CD4-positive, alpha-beta T cell treated with Interleukin-4 for 1 hour (primary cell): ENCODE measurements around the gene CENPVL1.
"Not testable (repeated sequence)": the region's sequence is repeated elsewhere in the genome, so short reads cannot be mapped to it uniquely, and the experiment has no call there.

ENCODE experiments used
- DNase-seq, 2 donors: peaks; one replicate each; pipeline ENCODE4 v3.0.0-alpha.2; 2020 to 2022

The CENPVL1 gene

GRCh38 chrX:51710277-51711164, at the start of gene CENPVL1:
CENPVL1 (plus strand) TSS chrX:51710512; CDS start chrX:51710512, 0 bp downstream.
- not testable (repeated sequence) for DNase-seq

DNA sequence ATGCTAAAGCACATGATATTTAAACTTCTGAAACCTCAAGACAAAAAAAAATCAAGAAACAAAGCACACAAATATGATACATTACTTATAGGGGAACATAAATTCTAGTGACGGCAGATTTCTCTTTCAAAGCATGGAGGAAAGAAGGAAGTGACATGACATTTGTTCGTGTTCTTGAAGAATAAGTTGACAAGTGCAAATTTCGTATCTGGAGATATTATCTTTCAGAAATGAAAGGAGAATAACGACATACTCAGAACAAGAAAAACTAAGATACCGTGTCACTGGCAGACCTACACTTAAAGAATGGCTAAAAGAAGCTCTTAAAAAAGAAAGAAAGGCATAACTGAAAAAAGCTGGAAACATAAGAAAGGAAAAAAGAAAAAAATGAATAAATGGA, 44.3 kb upstream of the CENPVL1 start:
- DNase-seq = no peak

DNA sequence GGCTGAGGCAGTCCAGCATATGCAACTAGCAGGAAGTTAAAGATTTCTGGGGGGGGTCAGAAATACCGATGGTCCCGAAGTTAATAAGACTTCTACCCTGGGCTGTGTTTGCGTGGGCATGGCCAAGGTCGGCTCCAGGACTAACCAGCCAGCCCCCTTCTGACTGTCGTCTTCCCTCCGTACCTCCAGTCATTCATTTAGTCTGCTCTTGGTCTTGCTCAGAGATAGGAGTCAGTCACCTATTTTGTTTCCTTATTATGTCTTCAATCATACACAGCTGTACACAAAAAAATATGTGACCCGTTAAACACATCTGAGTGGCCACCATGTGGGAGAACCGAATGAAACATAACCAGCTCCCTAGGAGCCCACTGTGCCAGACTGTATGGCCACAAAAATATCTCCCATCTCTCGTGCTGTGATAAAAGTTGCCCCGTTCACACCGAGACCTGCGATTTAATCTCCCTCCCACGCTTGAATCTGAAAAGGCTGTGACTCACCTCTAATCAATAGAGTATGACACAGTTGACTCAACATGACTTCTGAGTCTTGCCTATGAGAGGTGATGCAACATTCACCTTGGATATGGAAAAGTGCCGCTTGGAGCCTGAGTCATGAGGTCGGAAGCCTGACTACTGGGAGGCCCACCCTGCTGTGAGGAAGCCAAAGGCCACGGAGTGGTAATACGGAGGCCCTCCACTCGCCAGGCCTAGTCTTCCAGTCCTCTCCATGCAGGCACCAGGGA, 30.5 kb upstream of the CENPVL1 start:
- not testable (repeated sequence) for DNase-seq

GRCh38 chrX:51681808-51682719, 28.2 kb upstream of the CENPVL1 start:
- DNase-seq = not testable (repeated sequence)

- DNase-seq = not testable (repeated sequence)
These were observed 27.6 kb upstream of the CENPVL1 start, which contains the start of gene CENPVL2 for GRCh38 chrX:51682720-51683062. CENPVL2 (minus strand) TSS chrX:51682831; CDS start chrX:51682831, 0 bp downstream.

DNA sequence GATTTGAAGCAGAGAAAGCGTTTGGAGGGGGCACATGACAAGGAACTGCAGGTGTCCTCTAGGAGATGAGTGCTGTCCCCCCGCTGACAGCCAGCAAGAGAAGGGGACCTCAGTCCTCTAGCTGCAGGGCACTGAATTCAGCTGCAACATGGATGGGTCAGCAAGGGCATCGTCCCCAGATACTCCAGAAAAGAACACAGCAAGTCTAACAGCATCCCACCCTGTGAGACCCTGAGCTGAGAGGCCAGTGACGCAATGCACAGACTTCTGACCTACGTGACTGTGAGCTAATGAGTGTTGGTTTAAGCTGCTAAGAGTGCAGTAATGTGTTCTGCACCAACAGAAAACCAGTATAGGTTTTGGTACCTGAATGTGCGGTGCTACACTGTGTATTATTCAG, 16.1 kb upstream of the CENPVL1 start:
- DNase-seq = no peak

GRCh38 chrX:51697397-51697796, 12.9 kb upstream of the CENPVL1 start:
- no peak for DNase-seq

- not testable (repeated sequence) for DNase-seq
These were observed 2.8 kb downstream of the CENPVL1 start for GRCh38 chrX:51712943-51713647.

DNA sequence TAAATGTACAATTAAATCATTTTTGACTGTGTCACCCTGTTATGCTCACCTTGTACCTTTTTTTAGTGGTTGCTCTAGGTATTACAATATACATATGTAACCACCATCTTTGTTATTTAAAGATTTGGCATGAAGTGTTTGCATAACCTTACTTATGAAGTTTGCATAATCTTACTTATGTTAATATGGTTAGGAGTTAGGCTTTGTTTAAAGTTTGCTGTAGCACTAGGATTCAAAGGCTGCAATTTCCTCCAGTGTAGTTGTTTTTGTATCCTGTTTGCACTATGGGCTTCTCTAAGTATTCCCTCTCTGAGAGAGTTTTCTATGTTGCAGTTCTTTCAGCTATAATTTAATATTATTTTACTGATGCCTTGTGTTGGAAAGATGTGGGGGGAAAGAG, 17.9 kb downstream of the CENPVL1 start:
- no peak for DNase-seq

DNA sequence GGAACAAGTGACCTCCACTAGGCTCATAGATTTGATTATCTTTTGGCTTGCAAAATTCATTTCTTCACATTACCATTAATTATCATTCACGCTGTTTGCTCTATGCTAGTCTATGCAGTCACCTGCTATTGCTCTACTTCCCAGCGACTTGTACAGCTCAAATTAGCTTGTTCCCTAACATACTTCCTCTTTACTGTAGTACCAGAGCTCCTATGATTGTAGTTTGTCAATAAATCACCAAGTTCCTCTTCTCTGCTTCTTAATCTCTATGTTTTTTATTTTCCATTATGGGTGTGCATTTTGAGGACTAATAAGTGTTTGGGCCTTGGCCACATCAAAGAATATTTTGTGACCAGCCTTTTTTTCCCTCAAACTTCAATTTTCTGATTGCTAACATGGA, 26.8 kb downstream of the CENPVL1 start:
- DNase-seq = no peak

DNA sequence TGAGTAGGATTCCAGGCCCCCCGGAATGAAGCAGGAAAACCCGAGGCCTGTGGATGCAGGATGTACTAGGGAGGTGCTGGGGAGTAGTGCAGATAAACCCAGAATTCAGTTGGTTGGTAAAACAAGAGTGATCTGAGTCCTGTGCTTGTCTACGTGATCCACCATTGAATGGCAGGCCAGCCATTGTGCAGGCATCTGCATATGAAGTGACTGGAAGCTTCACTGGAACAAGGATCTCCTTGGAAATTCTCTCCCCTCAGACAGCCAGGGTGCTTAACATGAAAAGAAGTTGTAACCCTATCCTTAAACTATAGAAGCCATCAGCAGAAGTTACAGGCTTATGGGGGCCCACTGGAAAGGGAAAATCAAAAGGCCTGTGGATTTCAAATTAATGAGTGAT, 32.3 kb downstream of the CENPVL1 start:
- no peak for DNase-seq

- peak; percentile 63 to 65 for DNase-seq
These were observed 33.1 kb downstream of the CENPVL1 start, which contains the start of gene GSPT2 for GRCh38 chrX:51743179-51743957. GSPT2 (plus strand) TSS chrX:51743442; CDS start chrX:51743627, 185 bp downstream.

DNA sequence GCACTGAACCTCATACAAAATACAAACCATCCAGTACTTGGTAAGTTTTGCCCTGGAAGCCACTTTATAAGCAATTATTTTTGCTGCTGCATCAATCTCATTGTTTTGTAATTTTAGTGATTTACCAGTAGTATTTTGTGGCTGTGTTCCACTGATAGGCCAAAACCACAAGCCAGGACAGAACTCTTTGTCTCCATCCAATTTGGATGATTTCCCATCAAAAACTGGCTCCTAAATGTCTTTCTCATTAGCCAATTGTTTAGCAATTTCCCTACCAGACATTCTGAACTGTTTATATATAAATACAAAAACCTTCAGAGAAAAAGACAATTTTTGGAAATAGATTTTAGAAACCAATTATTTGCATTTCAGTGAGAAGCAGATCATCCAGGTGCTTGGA, 37.4 kb downstream of the CENPVL1 start:
- no peak for DNase-seq

- DNase-seq = no peak
These were observed 48.9 kb downstream of the CENPVL1 start for GRCh38 chrX:51759055-51759839.

GRCh38 chrX:51760657-51761056, 50.3 kb downstream of the CENPVL1 start:
- no peak for DNase-seq
